ENCODE results near the gene SPARCL1. TPM values are rescaled to one million over a fixed set of nuclear protein-coding genes. Genes with fewer than 3 reads are reported as not detected.

Gene SPARCL1
- total and polyA plus RNA-seq, 2 donors (not counting 1 experiment from before 2014, with no cell fraction given): not detected

GRCh38 chr4:87476934-87477333 is 52.2 kb downstream of the SPARCL1 start:
- H3K4me2 ChIP-seq (replicated peaks; ENCODE audit: low read depth, low read length, poor library complexity, severe bottlenecking): no peak overlapping the region
- H3K27me3 Mint-ChIP-seq: no peaks in the 10 kb centered on the region
- no peaks in the 10 kb centered on the region for H4K20me1 ChIP-seq (ENCODE audit: control insufficient read depth, insufficient read depth, low read length, poor library complexity, severe bottlenecking)
- intact Hi-C loops (cut with micrococcal nuclease): no loop called here
- H3K36me3 ChIP-seq (replicated peaks in 1 of 2; ENCODE audit: control extremely low read depth in 1 of 2, control insufficient read depth in 1 of 2, extremely low read depth in 1 of 2, insufficient read depth in 2 of 2, low read length in 1 of 2): no peaks in the 10 kb centered on the region
- no peaks in the 10 kb centered on the region for H3K27me3 ChIP-seq (replicated peaks in 1 of 4; ENCODE audit: control extremely low read depth in 1 of 4, control insufficient read depth in 3 of 4, insufficient read depth in 4 of 4, low read length in 3 of 4)
- H3K9me3 ChIP-seq (ENCODE audit: control extremely low read depth in 1 of 3, control insufficient read depth in 2 of 3, insufficient read depth in 1 of 3, low read length in 2 of 3): no peaks in the 10 kb centered on the region
- H3K4me1 Mint-ChIP-seq: no peaks in the 10 kb centered on the region
- no peak overlapping the region for H3K27ac ChIP-seq (ENCODE audit: low read length in 2 of 2)
- H3K79me2 ChIP-seq (ENCODE audit: control insufficient read depth, insufficient read depth, low read length): no peaks in the 10 kb centered on the region
- no peaks in the 10 kb centered on the region for H3K4me1 ChIP-seq (ENCODE audit: control insufficient read depth in 2 of 2, insufficient read depth in 2 of 2, low read length in 2 of 2)
- TF ChIP-seq EZH2 (IDR thresholded peaks at IDR 0.05; ENCODE audit: borderline replicate concordance, insufficient read depth, low read depth, low read length, poor library complexity, severe bottlenecking): no peak
- no peak for TF ChIP-seq CTCF (IDR thresholded peaks at IDR 0.05)
- H3K9me3 Mint-ChIP-seq (ENCODE audit: insufficient read depth): no peaks in the 10 kb centered on the region
- H3K4me3 ChIP-seq (ENCODE audit: control extremely low read depth in 1 of 5, extremely low read depth in 1 of 5, insufficient read depth in 1 of 5, low read depth in 2 of 5, low read length in 4 of 5): no peak overlapping the region
- no CpG with 5 or more reads among the region's 3 CpGs for WGBS (ENCODE audit: insufficient coverage)
- H3K27ac Mint-ChIP-seq: no peak overlapping the region
- no peak overlapping the region for H3K4me3 Mint-ChIP-seq
- CTCF ChIA-PET: interaction anchor here (1.5 kb wide), 1 partner anchor 13 kb away, joined by 3 read pairs; no protein-coding TSS in a partner anchor
- POLR2A ChIA-PET: no interaction called here
- no peak overlapping the region for H2AFZ ChIP-seq (ENCODE audit: insufficient read depth, low read depth, low read length, poor library complexity, severe bottlenecking)
- no peak for ATAC-seq (ENCODE audit: low read depth)
- no peak overlapping the region for H3K9ac ChIP-seq (ENCODE audit: low read length)
- DNase-seq: no peak

- Mint-ChIP-seq H3K4me1 (no peaks in the 10 kb centered on the region), H3K27me3 (no peaks in the 10 kb centered on the region), H3K4me3 (no peak overlapping the region), H3K9me3 (ENCODE audit: insufficient read depth) (no peaks in the 10 kb centered on the region), H3K27ac (no peak overlapping the region)
- no peaks in the 10 kb centered on the region for H3K36me3 ChIP-seq (replicated peaks in 1 of 2; ENCODE audit: control extremely low read depth in 1 of 2, control insufficient read depth in 1 of 2, extremely low read depth in 1 of 2, insufficient read depth in 2 of 2, low read length in 1 of 2)
- no peak overlapping the region for H3K4me3 ChIP-seq (ENCODE audit: control extremely low read depth in 1 of 5, extremely low read depth in 1 of 5, insufficient read depth in 1 of 5, low read depth in 2 of 5, low read length in 4 of 5)
- CTCF ChIA-PET: interaction anchor here (1.0 to 13.5 kb wide), 5 partner anchors 11 to 974 kb away, joined by 3 to 269 read pairs (median 7); no protein-coding TSS in a partner anchor
- WGBS (ENCODE audit: insufficient coverage): 95% methylated on average over 4 of the region's 6 CpGs
- H3K27ac ChIP-seq (ENCODE audit: low read length in 2 of 2): no peak overlapping the region
- H3K79me2 ChIP-seq (ENCODE audit: control insufficient read depth, insufficient read depth, low read length): no peaks in the 10 kb centered on the region
- intact Hi-C loops (cut with micrococcal nuclease): loop anchor here (5.0 kb wide), 1 partner anchor 972 kb away; no protein-coding TSS in a partner anchor
- no peak overlapping the region for H3K9ac ChIP-seq (ENCODE audit: low read length)
- H2AFZ ChIP-seq (ENCODE audit: insufficient read depth, low read depth, low read length, poor library complexity, severe bottlenecking): no peak overlapping the region
- no peak for DNase-seq
- H4K20me1 ChIP-seq (ENCODE audit: control insufficient read depth, insufficient read depth, low read length, poor library complexity, severe bottlenecking): no peaks in the 10 kb centered on the region
- TF ChIP-seq CTCF (IDR thresholded peaks at IDR 0.05) (no peak), EZH2 (IDR thresholded peaks at IDR 0.05; ENCODE audit: borderline replicate concordance, insufficient read depth, low read depth, low read length, poor library complexity, severe bottlenecking) (no peak)
- ATAC-seq (ENCODE audit: low read depth): no peak
- no peaks in the 10 kb centered on the region for H3K4me1 ChIP-seq (ENCODE audit: control insufficient read depth in 2 of 2, insufficient read depth in 2 of 2, low read length in 2 of 2)
- H3K4me2 ChIP-seq (replicated peaks; ENCODE audit: low read depth, low read length, poor library complexity, severe bottlenecking): no peak overlapping the region
- H3K27me3 ChIP-seq (replicated peaks in 1 of 4; ENCODE audit: control extremely low read depth in 1 of 4, control insufficient read depth in 3 of 4, insufficient read depth in 4 of 4, low read length in 3 of 4): no peaks in the 10 kb centered on the region
- H3K9me3 ChIP-seq (ENCODE audit: control extremely low read depth in 1 of 3, control insufficient read depth in 2 of 3, insufficient read depth in 1 of 3, low read length in 2 of 3): no peaks in the 10 kb centered on the region
- POLR2A ChIA-PET: no interaction called here
These were observed 59.8 kb downstream of the SPARCL1 start for GRCh38 chr4:87469390-87469789.

Measured in B cell (primary cell).